Measurements from ENCODE around the gene FABP7.
"Not testable (repeated sequence)": the region's sequence is repeated elsewhere in the genome, so short reads cannot be mapped to it uniquely, and the experiment has no call there.

The FABP7 gene

GRCh38 chr6:122748945-122749344 is 30.6 kb upstream of the FABP7 start:
- not testable (repeated sequence) for H3K9me3 Mint-ChIP-seq; H3K4me1 Mint-ChIP-seq (ENCODE audit: low read depth in 2 of 2); H3K27me3 Mint-ChIP-seq; H3K4me3 Mint-ChIP-seq; H3K27ac Mint-ChIP-seq; ATAC-seq (replicated peaks); DNase-seq; H3K36me3 Mint-ChIP-seq (ENCODE audit: insufficient read depth)

GRCh38 chr6:122749451-122750050 is 30.0 kb upstream of the FABP7 start:
- Mint-ChIP-seq H3K36me3 (ENCODE audit: insufficient read depth) (no peaks in the 10 kb centered on the region), H3K4me3 (no peak overlapping the region), H3K27ac (no peak overlapping the region), H3K4me1 (ENCODE audit: low read depth in 2 of 2) (peaks cover 6 to 8% of the 10 kb centered on the region in 2 donors), H3K9me3 (peaks cover 0 to 2% of the 10 kb centered on the region in 2 donors), H3K27me3 (no peaks in the 10 kb centered on the region)
- no peak for ATAC-seq (replicated peaks)
- no peak for DNase-seq

- peak overlapping the region; percentile 6 to 70 for H3K27ac Mint-ChIP-seq
These were observed 28.2 kb upstream of the FABP7 start for GRCh38 chr6:122751326-122751725.

GRCh38 chr6:122752459-122752858 is 27.1 kb upstream of the FABP7 start:
- no peaks in the 10 kb centered on the region for H3K36me3 Mint-ChIP-seq (ENCODE audit: insufficient read depth)
- H3K4me3 Mint-ChIP-seq: no peak overlapping the region
- no peaks in the 10 kb centered on the region for H3K27me3 Mint-ChIP-seq
- H3K4me1 Mint-ChIP-seq (ENCODE audit: low read depth in 2 of 2): peaks cover 6 to 8% of the 10 kb centered on the region in 2 donors
- ATAC-seq (replicated peaks): no peak
- peaks cover 0 to 2% of the 10 kb centered on the region in 2 donors for H3K9me3 Mint-ChIP-seq
- H3K27ac Mint-ChIP-seq: no peak overlapping the region
- no peak for DNase-seq

More at GRCh38 chr6:122751326-122751725, 28.2 kb upstream of the FABP7 start:
- Mint-ChIP-seq H3K9me3 (peaks cover 0 to 2% of the 10 kb centered on the region in 2 donors), H3K36me3 (ENCODE audit: insufficient read depth) (no peaks in the 10 kb centered on the region), H3K27me3 (no peaks in the 10 kb centered on the region), H3K4me3 (peak overlapping the region; percentile 15 to 36), H3K4me1 (ENCODE audit: low read depth in 2 of 2) (peaks cover 6 to 8% of the 10 kb centered on the region in 2 donors)
- DNase-seq: no peak
- peak; percentile 33 for ATAC-seq (replicated peaks)

- Mint-ChIP-seq H3K27ac (no peak overlapping the region), H3K4me1 (ENCODE audit: low read depth in 2 of 2) (peaks cover 6 to 8% of the 10 kb centered on the region in 2 donors), H3K36me3 (ENCODE audit: insufficient read depth) (no peaks in the 10 kb centered on the region), H3K4me3 (no peak overlapping the region), H3K27me3 (no peaks in the 10 kb centered on the region), H3K9me3 (peaks cover 0 to under 1% of the 10 kb centered on the region in 2 donors)
- DNase-seq (no peak), ATAC-seq (replicated peaks) (no peak)
These were observed 26.4 kb upstream of the FABP7 start for GRCh38 chr6:122753000-122753687.

- ATAC-seq (replicated peaks): no peak
These were observed 25.8 kb upstream of the FABP7 start for GRCh38 chr6:122753688-122754056.

GRCh38 chr6:122754191-122754731 is 25.3 kb upstream of the FABP7 start:
- no peak overlapping the region for H3K4me3 Mint-ChIP-seq
- H3K36me3 Mint-ChIP-seq (ENCODE audit: insufficient read depth): no peaks in the 10 kb centered on the region

More at GRCh38 chr6:122753688-122754056, 25.8 kb upstream of the FABP7 start:
- DNase-seq: no peak
- Mint-ChIP-seq H3K9me3 (no peaks in the 10 kb centered on the region), H3K36me3 (ENCODE audit: insufficient read depth) (no peaks in the 10 kb centered on the region), H3K27ac (no peak overlapping the region), H3K4me1 (ENCODE audit: low read depth in 2 of 2) (peaks cover 6 to 8% of the 10 kb centered on the region in 2 donors), H3K27me3 (no peaks in the 10 kb centered on the region), H3K4me3 (no peak overlapping the region)

GRCh38 chr6:122755901-122756300 is 23.6 kb upstream of the FABP7 start:
- DNase-seq (no peak), ATAC-seq (replicated peaks) (no peak)
- Mint-ChIP-seq H3K4me3 (no peak overlapping the region), H3K9me3 (no peaks in the 10 kb centered on the region), H3K27me3 (no peaks in the 10 kb centered on the region), H3K4me1 (ENCODE audit: low read depth in 2 of 2) (peaks cover 6 to 8% of the 10 kb centered on the region in 2 donors), H3K27ac (no peak overlapping the region), H3K36me3 (ENCODE audit: insufficient read depth) (no peaks in the 10 kb centered on the region)

More at GRCh38 chr6:122754191-122754731, 25.3 kb upstream of the FABP7 start:
- no peak overlapping the region for H3K27ac Mint-ChIP-seq
- H3K9me3 Mint-ChIP-seq: no peaks in the 10 kb centered on the region
- no peak for ATAC-seq (replicated peaks)
- H3K27me3 Mint-ChIP-seq: no peaks in the 10 kb centered on the region
- peaks cover 6 to 8% of the 10 kb centered on the region in 2 donors for H3K4me1 Mint-ChIP-seq (ENCODE audit: low read depth in 2 of 2)
- DNase-seq: no peak

- DNase-seq (no peak), ATAC-seq (replicated peaks) (no peak)
- H3K4me1 Mint-ChIP-seq (ENCODE audit: low read depth in 2 of 2): no peaks in the 10 kb centered on the region
- no peaks in the 10 kb centered on the region for H3K36me3 Mint-ChIP-seq (ENCODE audit: insufficient read depth)
- H3K4me3 Mint-ChIP-seq: no peak overlapping the region
- no peak overlapping the region for H3K27ac Mint-ChIP-seq
- no peaks in the 10 kb centered on the region for H3K9me3 Mint-ChIP-seq
- H3K27me3 Mint-ChIP-seq: no peaks in the 10 kb centered on the region
These were observed 20.6 kb upstream of the FABP7 start for GRCh38 chr6:122758927-122759334.

- Mint-ChIP-seq H3K27me3 (no peaks in the 10 kb centered on the region), H3K4me1 (ENCODE audit: low read depth in 2 of 2) (no peaks in the 10 kb centered on the region), H3K9me3 (no peaks in the 10 kb centered on the region), H3K36me3 (ENCODE audit: insufficient read depth) (no peaks in the 10 kb centered on the region), H3K4me3 (no peak overlapping the region), H3K27ac (no peak overlapping the region)
- no peak for DNase-seq
- no peak for ATAC-seq (replicated peaks)
These were observed 19.2 kb upstream of the FABP7 start for GRCh38 chr6:122760330-122760729.

GRCh38 chr6:122766256-122766655 is 13.3 kb upstream of the FABP7 start:
- ATAC-seq (replicated peaks) (no peak), DNase-seq (no peak)

GRCh38 chr6:122770835-122771601 is 8.5 kb upstream of the FABP7 start:
- H3K36me3 Mint-ChIP-seq (ENCODE audit: insufficient read depth): no peaks in the 10 kb centered on the region
- ATAC-seq (replicated peaks): no peak

More at GRCh38 chr6:122766256-122766655, 13.3 kb upstream of the FABP7 start:
- Mint-ChIP-seq H3K4me3 (no peak overlapping the region), H3K36me3 (ENCODE audit: insufficient read depth) (no peaks in the 10 kb centered on the region), H3K27me3 (no peaks in the 10 kb centered on the region), H3K9me3 (peaks cover 0 to 2% of the 10 kb centered on the region in 2 donors), H3K4me1 (ENCODE audit: low read depth in 2 of 2) (no peaks in the 10 kb centered on the region), H3K27ac (no peak overlapping the region)

GRCh38 chr6:122772724-122773415 is 6.6 kb upstream of the FABP7 start:
- ATAC-seq (replicated peaks): no peak
- Mint-ChIP-seq H3K4me1 (ENCODE audit: low read depth in 2 of 2) (no peaks in the 10 kb centered on the region), H3K9me3 (peaks cover 0 to 2% of the 10 kb centered on the region in 2 donors), H3K4me3 (no peak overlapping the region), H3K36me3 (ENCODE audit: insufficient read depth) (no peaks in the 10 kb centered on the region), H3K27me3 (no peaks in the 10 kb centered on the region), H3K27ac (no peak overlapping the region)
- DNase-seq: no peak

More at GRCh38 chr6:122770835-122771601, 8.5 kb upstream of the FABP7 start:
- no peak overlapping the region for H3K4me3 Mint-ChIP-seq
- H3K27ac Mint-ChIP-seq: no peak overlapping the region
- no peaks in the 10 kb centered on the region for H3K9me3 Mint-ChIP-seq
- H3K4me1 Mint-ChIP-seq (ENCODE audit: low read depth in 2 of 2): no peaks in the 10 kb centered on the region
- H3K27me3 Mint-ChIP-seq: no peaks in the 10 kb centered on the region
- DNase-seq: no peak

Data from effector memory CD8-positive, alpha-beta T cell (primary cell).